GM12878 (cell line): ENCODE measurements around the gene DOK7.

Experiments used
- CBFB ChIP-seq: IDR thresholded peaks from 2 replicates; pipeline ENCODE4 v1.6.1; 2016; ENCODE audit warnings: antibody characterized with exemption, low read depth
- CTCF ChIP-seq, 3 experiments: IDR thresholded peaks in 2 of 3; conservative IDR thresholded peaks in 1 of 3; 2 replicates each; pipeline ENCODE4 v1.5.1; 2011; ENCODE audit warnings: low read depth in 3 of 3, low read length in 3 of 3, mild to moderate bottlenecking in 3 of 3, control low read depth in 2 of 3, moderate library complexity in 2 of 3, inconsistent platforms in 1 of 3, mixed read lengths in 1 of 3; ENCODE audit not compliant: control insufficient read depth in 2 of 3, insufficient read depth in 1 of 3; ENCODE audit errors: extremely low read depth in 1 of 3
- HDAC6 ChIP-seq: fragments of 200-600 bp; sonication (generic); IDR thresholded peaks from one replicate; pipeline ENCODE4 v1.8.0; 2017; ENCODE audit warnings: antibody characterized with exemption; ENCODE audit not compliant: unreplicated experiment
- MLLT1 ChIP-seq: fragments of 450-650 bp; IDR thresholded peaks from 2 replicates; pipeline ENCODE4 v1.6.1; 2016; ENCODE audit warnings: mild to moderate bottlenecking
- SMAD5 ChIP-seq: IDR thresholded peaks from 2 replicates; pipeline ENCODE4 v1.6.1; 2016; ENCODE audit warnings: antibody characterized with exemption, low read depth
- SP1 ChIP-seq: IDR thresholded peaks from one replicate; pipeline ENCODE4 v1.6.1; 2011; ENCODE audit warnings: low read depth, low read length
- SPI1 ChIP-seq: IDR thresholded peaks from 2 replicates; pipeline ENCODE4 v1.6.1; 2011; ENCODE audit warnings: low read depth, mild to moderate bottlenecking, low read length, moderate library complexity, borderline replicate concordance; ENCODE audit not compliant: insufficient read depth
- TF ChIP-seq, protein P1 (sequence below): fragments of 450-650 bp; formaldehyde crosslinking; IDR thresholded peaks from 2 replicates; pipeline ENCODE4 v1.4.0; 2020; ENCODE audit warnings: mild to moderate bottlenecking, moderate library complexity

GRCh38 chr4:3449574-3450534 lies 13.3 kb upstream of the DOK7 start:
- TF ChIP-seq MLLT1 (no peak), SMAD5 (no peak), SP1 (no peak), HDAC6 (no peak), CTCF (IDR thresholded peaks at IDR 0.05 in 2 of 3, conservative IDR thresholded peaks at IDR 0.05 in 1 of 3; ENCODE audit: control insufficient read depth in 2 of 3, extremely low read depth in 1 of 3, insufficient read depth in 1 of 3, low read depth in 3 of 3, low read length in 3 of 3) (no peak), CBFB (no peak), SPI1 (no peak)
- TF ChIP-seq, protein P1, sequence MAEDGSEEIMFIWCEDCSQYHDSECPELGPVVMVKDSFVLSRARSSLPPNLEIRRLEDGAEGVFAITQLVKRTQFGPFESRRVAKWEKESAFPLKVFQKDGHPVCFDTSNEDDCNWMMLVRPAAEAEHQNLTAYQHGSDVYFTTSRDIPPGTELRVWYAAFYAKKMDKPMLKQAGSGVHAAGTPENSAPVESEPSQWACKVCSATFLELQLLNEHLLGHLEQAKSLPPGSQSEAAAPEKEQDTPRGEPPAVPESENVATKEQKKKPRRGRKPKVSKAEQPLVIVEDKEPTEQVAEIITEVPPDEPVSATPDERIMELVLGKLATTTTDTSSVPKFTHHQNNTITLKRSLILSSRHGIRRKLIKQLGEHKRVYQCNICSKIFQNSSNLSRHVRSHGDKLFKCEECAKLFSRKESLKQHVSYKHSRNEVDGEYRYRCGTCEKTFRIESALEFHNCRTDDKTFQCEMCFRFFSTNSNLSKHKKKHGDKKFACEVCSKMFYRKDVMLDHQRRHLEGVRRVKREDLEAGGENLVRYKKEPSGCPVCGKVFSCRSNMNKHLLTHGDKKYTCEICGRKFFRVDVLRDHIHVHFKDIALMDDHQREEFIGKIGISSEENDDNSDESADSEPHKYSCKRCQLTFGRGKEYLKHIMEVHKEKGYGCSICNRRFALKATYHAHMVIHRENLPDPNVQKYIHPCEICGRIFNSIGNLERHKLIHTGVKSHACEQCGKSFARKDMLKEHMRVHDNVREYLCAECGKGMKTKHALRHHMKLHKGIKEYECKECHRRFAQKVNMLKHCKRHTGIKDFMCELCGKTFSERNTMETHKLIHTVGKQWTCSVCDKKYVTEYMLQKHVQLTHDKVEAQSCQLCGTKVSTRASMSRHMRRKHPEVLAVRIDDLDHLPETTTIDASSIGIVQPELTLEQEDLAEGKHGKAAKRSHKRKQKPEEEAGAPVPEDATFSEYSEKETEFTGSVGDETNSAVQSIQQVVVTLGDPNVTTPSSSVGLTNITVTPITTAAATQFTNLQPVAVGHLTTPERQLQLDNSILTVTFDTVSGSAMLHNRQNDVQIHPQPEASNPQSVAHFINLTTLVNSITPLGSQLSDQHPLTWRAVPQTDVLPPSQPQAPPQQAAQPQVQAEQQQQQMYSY (CRISPR knock-in tag) = no peak
